Stimulated activated CD4-positive, alpha-beta T cell treated with anti-CD3 and anti-CD28 coated beads, Interleukin-1b, Interleukin-23, amount 100 ng/mL, for 1 hour (primary cell): Measurements from ENCODE around the gene SYNGR1.

ENCODE experiments used
- DNase-seq, 2 donors: peaks; one replicate each; pipeline ENCODE4 v3.0.0-alpha.2; 2020; ENCODE audit warnings: low read depth in 2 of 2

Gene SYNGR1, protein sequence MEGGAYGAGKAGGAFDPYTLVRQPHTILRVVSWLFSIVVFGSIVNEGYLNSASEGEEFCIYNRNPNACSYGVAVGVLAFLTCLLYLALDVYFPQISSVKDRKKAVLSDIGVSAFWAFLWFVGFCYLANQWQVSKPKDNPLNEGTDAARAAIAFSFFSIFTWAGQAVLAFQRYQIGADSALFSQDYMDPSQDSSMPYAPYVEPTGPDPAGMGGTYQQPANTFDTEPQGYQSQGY

DNA sequence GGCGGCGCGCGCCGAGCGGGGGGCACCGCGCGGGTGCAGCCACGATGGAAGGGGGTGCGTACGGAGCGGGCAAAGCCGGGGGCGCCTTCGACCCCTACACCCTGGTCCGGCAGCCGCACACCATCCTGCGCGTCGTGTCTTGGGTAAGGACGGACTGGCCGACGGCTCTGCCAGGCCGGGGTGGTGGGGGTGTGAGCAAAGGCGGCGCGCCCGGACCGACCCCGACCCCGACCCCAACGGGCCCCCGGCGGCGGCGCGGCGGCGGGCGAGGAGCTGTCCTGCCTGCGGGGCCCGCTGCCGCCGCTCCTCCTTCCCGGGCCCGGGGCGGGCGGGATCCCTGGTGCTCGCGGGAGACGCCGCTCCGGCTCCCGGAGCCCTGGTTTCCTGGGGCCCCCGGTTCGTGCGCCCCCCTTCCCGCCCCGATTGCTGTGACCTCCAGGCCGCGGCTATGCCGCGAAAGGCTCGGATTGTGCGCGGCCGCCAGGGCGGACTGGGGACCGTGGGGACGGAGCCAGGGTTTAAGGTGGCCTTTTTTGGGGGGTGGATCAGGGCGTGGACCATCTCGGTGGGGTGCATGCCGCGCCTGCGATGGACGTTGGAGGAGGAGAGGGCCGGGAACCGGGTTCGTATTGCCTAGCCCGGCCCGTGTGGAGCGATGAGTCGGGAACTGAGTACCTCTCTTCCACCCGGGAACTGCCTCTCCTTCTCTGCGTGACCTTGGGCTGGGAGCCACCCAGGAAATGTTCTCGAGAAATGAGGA is at the start of gene SYNGR1:
TSS of gene SYNGR1 (plus strand) at position 25 of the 760 bp plus-strand sequence. CDS start at position 45, 20 bp downstream.
- DNase-seq = no peak

DNA sequence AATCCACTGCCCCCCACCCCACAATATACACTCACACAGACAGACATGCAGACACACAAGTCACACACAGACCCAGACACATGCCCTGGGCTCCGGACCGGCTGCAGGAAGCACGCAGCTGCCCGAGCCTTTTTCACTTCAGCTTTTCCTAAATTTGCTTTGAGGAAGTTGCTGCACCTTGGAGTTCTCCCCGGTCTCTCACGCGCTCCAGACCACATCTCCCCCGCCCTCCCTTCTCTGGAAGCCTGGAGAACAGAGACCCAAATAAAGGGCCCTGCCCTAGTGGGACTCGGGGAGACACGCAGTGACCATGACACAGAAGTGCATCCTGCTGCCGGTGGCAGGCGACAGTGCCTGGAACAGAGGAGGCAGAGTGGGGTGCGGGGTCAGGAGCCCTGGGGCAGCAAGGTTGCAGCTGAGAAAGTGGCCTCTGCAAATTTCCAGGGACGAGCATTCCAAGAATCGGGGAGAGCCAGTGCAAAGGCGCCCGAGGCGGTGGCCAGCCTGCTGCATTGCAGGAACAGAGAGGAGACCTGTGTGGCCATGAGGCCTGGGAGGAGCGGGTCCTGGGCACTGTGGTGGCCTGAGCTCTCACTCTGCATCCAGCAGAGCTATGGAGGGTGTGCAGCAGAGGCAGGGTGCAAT is 49.5 kb upstream of the SYNGR1 start:
- no peak for DNase-seq

DNA sequence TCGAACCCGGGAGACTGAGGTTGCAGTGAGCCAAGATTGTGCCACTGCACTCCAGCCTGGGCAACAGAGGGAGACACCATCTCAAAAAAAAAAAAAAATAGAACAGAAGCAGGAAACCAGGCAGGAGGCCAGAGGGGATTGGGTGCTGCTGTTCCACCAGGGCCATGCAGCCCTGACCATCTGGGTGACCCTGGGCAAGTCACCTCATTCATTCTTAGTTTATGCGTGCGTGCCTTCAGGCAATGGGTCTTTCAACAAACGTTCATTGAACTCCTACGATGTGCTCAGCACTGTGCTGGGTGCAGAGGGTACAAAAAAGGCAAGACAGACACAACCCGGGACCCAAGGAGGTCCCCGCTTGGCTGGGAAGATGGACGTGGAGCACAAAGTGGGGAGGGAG is 48.7 kb upstream of the SYNGR1 start:
- DNase-seq = no peak

DNA sequence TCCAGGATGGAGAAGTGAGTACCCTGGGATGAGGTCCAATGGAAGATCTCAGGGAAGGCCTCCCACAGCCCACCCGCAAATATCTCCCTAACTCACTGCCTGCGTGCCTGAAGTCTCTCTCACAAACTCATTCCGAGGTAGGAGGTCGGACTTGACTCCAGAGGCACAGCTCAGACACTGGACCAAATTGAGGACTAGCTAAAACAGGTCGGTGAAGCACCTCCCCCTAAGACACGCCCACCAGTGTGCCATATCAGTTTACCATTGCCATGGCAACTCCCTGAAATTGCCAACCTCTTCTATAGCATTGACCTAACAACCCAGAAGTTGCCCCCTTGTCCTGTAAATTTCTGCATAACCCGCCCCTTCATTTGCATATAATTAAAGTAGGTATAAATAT is 47.9 kb upstream of the SYNGR1 start:
- DNase-seq = no peak

DNA sequence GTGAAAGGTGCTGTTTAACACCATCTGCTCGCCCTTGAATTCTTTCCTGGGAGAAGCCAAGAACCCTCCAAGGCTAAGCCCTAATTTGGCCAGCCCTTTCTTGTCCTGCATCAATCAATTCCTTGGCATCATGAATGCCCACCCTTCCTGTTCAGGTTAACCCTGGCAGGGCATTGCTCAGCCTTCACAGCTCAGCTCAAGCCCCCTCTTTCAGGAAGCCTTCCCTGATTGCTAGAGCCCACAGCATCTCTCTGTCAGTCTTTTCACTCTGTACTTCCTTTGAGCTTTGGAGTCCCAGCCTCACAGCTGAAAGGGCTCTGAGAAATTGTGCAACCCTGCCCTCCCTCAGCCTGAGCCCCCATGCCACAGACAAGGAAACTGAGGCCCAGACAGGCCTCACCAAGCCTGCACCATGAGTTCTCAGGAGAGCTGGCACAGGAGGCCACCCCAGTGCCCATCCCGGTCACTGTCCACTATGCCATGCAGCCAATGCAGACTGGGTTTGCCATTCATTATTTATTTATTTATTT is 47.3 kb upstream of the SYNGR1 start:
- DNase-seq = no peak

DNA sequence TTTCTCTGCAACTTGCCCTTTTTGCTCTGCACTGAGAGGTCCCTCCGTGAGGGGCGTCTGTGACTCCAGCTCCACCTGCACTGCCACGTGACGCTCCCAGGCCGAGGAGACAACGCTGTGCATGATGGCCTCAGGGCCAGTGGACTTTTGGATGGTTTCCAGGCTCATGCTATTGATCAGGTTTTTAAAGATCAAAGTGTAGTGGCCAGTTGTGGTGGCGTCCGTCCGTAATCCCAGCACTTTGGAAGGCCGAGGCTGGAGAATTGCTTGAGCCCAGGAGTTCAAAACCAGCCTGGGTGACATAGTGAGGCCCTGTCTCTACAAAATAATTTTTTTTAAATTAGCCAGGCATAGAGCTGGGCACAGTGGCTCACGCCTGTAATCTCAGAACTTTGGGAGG is 46.4 kb upstream of the SYNGR1 start:
- no peak for DNase-seq

DNA sequence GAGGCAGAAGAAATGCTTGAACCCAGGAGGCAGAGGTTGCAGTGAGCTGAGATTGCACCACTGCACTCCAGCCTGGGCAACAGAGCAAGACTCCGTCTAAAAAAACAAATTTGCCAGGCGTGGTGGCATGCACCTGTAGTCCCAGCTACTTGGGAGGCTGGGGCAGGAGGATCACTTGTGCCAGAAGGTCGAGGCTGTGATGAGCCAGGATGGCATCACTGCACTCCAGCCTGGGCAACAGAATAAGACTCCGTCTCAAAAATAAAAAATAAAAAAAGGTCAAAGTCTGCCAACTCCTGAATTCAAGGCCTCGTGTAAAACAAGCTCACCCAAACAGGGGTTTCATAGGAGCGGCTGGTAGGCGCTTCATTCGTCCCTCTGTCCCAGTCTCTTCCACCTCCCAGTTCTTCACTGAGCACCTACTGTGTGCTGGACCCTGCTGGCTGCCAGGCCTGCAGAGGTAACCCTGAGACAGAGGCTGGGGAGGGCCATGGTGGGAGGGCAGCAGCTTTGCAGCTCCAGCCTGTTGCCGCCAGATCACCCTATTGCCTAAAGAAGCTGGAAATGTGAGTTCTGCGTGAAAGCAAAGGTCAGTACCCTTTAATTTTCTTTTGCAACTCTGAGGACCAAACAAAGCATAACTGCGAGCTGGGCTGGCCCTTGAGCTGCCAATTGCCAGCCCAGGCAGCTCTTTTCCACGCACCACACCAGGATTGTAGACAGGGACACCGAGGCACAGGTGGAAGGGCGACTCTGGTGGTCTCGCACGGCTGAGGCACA is 45.7 kb upstream of the SYNGR1 start:
- no peak for DNase-seq

DNA sequence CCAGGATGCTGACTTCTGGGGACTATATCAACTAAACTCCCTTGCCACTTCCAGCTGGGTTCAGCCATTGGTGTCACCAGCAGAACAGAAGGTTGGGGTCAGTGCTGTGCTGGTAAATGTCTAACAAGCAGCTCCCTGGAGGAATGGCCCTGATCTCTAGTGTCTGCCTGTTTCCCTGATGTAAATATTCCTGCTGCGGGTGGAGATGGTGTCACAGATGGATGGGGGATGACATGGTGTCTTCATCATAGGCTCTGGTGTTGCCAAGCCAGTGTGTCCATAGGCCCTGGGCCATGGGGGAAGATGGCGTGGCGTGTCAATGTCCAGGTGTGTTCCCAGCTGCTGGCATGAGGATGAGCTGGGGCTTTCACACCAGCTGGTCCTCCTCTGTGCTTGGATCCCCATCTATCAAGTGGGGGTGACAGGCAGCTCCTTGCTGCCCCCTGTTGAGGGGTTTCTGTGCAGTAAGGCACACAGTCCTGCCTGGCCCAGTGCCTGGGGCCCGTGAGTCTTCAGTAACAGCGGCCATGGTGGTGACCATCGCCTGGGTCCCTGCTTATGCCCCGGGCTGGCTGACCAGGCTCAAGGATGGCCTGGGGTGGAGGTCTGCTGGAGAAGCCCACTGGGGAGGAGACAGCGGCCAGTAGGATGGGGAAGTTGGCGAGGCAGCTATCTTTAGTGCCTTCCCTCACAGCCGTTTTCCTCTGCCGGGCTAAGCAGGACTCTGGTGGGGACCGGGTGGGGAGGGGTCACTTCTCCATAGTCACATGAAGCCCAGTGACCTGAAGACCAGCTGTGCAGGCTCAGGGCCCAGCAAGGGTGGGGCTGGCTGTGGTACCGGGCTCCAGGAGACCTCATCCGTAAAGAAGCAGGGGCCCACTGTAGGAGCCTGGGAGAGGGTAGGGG is 43.1 kb upstream of the SYNGR1 start:
- no peak for DNase-seq

DNA sequence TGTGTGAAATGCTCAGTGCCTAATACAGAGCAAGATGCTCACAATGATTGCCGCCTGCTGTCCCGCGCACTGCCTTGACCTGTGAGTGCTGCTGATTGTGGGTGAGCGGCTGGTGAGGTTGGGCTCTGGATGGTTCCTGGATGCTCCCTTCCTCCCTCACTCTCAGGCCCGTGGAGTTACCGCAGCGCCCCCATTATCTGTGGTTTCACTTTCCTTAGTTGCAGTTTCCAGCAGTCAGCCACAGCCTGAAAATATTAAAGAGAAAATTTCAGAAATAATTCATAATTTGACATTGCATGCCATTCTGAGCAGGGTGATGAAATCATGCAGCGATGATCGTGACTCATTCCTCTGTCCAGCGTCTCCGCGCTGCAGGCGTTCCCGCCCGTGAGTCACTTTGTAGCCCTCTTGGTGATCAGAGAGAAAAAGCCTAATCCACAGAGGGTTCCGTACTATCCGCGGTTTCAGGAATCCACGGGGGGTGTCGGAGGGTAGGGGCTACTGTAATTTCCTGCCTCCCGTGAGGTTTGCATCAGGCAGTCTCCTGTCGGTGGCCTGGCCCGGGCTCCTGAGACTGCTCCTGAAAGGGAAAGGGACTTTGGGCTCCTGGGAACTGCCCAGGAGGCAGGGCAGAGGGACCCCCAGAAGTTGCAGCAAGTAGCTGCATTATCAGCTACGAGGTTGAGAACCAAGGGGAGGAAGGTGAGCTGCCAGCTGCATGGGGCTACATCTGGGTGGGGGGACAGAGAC is 41.0 kb upstream of the SYNGR1 start:
- no peak for DNase-seq

DNA sequence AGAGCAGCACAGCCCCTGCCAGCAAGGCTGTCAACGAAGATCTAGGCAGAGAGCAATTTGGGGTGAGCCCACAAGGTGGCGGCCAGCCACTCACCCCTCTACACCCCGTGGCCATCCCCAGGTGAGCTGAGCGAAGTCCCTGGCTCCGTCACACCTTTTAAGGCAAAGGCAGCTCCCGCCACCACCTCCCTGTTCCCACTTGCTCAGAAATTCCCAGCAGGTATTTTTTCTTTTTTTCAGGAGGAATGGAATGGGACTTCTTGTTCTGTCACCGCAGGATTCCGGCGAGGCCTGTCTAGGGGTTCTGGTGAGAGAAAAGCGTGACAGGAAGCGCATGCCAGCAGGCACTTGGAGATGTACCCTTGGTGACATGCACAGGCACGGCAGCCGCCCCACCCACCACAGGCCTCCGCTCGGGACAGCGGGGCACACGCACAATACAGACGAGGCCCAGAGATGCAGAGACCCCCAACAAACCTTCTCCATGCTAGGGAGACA is 40.4 kb upstream of the SYNGR1 start:
- no peak for DNase-seq

DNA sequence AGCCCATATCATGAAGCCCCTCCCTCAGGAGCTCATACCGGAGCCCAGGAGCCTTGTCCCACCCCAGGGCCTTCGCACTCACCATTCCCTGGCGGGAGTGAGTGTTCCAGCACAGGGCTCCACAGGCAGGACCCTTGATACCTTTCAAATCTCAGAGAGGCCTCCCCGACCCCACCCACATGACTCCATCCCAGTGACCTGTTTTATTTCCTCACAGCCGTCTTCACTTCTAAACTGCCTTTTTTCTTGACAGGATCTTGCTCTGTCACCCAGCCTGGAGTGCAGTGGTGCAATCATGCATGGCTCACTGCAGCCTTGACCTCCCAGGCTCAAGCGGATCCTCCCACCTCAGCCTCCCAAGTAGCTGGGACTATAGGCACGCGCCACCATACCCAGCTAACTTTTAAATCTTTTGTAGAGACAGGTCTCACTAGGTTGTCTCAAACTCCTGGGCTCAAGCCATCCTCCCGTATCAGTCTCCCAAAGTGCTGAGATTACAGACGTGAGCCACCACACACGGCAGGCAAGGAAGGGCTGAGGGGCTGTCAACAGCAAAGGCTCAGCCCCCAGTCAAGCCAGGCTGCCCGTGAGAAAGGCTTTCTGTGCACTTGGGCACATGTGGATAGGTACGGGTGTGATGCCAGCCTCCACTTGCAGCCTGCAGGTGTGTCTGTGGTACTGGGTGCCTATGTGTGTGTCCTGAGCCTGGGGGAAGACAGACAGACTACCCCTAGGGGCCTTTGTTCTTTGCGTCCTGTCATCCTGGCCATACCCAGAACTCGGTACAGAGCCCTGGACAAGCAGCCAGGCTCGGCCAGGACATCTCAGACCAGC is 39.7 kb upstream of the SYNGR1 start:
- DNase-seq = no peak

DNA sequence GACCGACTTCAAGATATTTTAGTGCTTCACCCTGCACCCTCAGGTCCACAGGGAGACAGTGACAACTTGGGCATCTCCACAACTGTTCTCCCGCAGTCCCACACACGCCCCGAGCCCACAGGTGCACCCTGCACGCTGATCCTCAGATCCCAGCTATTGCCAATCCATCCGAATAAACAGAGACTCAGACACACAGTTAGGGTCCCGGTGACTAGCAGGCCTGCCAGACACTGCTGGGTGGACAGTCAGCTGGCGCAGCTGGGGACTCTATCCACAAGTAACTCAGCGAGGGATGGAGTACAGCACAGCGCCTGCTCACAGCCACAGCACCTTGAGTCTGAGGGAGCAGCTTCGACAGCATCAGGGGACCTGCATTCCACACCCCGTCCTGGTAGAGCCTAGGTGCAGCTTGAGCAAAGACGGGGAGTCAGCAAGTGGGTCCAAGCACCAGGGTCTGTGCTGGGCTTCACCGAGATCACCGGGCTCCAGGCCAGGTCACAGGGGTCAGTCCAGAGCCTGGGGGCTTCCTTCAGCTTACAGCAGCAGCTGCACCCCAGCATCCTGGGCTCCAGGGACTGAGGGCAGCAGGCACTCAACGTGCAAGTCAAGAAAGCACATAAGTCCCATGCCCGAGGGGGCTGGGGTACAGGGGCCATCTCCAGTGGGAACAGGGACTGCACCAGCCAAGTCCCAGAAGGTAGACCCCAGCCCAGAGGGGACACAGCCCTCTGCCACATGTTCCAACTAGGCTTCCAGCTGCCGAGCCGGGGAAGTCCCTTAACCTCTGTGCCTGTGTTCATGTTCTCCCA is 38.0 kb upstream of the SYNGR1 start:
- no peak for DNase-seq

DNA sequence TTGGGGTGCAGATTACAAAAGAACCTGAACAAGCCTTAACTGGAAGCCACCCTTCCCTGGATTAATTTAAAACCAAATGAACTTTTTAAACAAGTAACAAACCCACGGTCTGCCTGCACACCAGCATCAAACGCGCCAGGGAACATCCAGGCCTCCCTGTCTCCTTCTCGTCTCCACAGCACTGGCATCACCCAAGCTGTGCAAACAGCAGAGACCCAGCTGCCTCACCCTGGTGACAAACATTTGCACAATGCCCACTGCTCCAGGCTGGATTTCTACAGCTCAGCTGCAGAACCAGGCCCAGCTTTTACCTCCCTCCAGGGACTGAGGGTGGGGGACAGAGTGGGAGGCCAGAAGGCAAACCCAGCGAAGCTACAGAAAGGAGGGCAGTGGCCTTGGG is 37.4 kb upstream of the SYNGR1 start:
- DNase-seq = no peak

DNA sequence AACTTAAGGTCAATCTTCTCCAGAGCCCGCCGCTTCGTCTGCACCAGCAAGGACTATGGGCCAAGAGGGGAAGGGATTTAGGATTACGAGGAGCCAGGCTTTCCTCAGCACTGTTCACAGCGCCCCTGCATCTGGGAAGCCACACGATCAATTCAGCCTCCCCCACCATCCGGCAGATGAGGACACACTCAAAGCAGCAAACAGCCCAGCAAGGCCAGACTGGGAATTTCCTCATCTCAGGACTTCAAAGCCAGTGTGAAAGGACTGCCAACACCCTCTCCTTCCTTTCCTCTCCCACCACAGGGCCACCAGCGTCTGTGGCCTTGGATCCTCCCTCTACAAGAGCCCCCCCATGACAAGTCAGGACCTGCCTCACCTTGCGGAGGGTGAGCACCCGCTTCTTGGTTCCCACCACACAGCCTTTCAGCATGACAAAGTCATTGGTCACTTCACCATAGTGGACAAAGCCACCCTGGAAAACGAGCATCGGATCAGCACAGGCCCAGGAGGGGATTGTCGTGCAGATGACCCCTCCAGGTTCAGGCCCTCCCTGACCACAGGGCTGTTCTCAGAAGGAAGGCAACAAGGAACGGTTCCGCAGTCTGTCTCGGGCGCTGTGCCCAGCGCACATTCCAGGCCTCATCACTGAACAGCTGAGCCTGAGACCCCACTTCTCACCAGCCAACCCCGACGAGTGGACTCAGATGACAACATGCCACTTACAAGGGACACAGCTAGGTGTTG is 36.4 kb upstream of the SYNGR1 start:
- DNase-seq = no peak

DNA sequence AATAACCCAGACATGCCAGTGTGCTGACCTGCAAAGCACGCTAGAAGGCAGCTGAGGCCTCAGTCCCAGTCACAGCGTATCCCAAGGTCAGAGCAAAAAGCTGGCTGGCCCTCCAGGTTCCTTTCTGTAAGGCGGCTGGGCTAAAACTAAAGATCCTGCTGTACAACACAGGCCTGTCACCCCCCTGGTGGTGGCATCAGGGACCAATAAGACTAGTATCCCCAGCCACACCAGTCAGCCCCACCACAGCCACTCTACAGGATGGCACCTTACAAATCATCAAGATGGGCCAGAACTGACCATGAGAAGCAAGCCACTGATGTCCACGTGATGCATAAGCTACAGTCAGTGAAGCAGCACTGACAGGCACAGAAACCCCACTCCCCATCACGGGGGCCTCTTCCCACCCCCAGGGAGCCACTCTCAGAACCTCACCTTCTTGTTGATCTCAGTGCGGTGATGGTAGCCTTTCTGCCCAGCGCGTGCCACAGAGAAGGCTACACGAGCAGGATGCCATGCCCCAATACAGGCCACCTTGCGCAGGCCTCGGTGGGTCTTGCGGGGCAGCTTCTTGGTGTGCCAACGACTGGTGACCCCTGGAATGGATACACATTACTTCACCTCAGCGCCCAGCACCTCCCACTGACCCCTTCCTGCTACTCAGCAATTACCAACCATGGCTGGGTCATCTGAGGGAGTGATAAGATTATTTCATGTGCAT is 35.4 kb upstream of the SYNGR1 start:
- DNase-seq = no peak

DNA sequence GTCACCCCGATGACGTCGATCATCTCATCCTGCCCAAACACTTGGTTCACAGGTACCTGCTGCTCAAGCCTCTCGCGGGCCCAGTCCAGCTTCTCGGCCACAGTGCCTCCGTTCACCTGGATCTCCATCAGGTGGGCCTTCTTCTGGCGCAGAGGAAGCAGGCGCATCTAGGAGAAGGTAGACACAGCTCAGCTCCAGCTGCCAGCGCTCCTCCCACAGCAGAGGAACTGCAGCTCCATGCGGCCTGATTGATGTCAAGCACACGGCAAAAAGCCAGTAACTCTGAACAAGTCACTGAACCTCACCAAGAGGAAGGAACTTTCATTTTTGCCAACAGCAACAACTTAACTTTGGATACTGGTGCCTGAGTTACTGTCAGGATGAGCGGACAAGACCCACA is 34.4 kb upstream of the SYNGR1 start:
- no peak for DNase-seq
